HCT116 (cell line): Measurements from ENCODE around the gene SCARB1. TPM values are rescaled to one million over a fixed set of nuclear protein-coding genes. Genes with fewer than 3 reads are reported as not detected.

Source experiments
- ATAC-seq: fragments of 200-7000 bp; cut with Tn5 transposase; 2 replicates; pipeline ENCODE4 v1.9.1; 2020; ENCODE audit warnings: mild to moderate bottlenecking, moderate library complexity
- BruUV-seq: library from RNA; stranded (reverse); fragments of 400-500 nt; replicated peaks from 2 replicates; lab custom pipeline; 2021; lab: Mats Ljungman, UMichigan
- CTCF ChIA-PET: fragments of 300-600 bp; sonication (Branson Sonifier 250); formaldehyde crosslinking; loops from one replicate; lab custom pipeline; 2021; ENCODE audit warnings: antibody characterized with exemption; lab: Charles Lee
- POLR2A ChIA-PET: fragments of 300-600, 350-600 bp; sonication (Branson Sonifier 250); formaldehyde crosslinking; loops from one replicate; lab custom pipeline; 2021; ENCODE audit warnings: antibody characterized with exemption; lab: Charles Lee
- RAD21 ChIA-PET, 2 experiments: fragments of 300-600 bp; sonication (Branson Sonifier 250); formaldehyde crosslinking; loops; one replicate each; lab custom pipeline; 2023; ENCODE audit warnings: low total read pairs in 2 of 2; ENCODE audit not compliant: uncharacterized antibody in 2 of 2, unreplicated experiment in 2 of 2, low non-redundant PET in 1 of 2; lab: Charles Lee
- DNase-seq: peaks from one replicate; pipeline ENCODE4 v3.0.0-alpha.2; 2010; ENCODE audit warnings: low read depth, low spot score
- H2AFZ ChIP-seq: fragments of 200-600 bp; shearing (Covaris generic), sonication (generic); 2 replicates; pipeline ENCODE4 v1.6.1; 2017; ENCODE audit warnings: low read depth, mixed run types, mixed read lengths, antibody characterized with exemption, low read length; ENCODE audit not compliant: poor library complexity, severe bottlenecking
- H3K27ac ChIP-seq: 2 replicates; pipeline ENCODE4 v1.5.1; 2012; ENCODE audit warnings: low read depth, low read length
- H3K27me3 ChIP-seq: fragments of 200-600 bp; sonication (generic); 2 replicates; pipeline ENCODE4 v1.6.1; 2016; ENCODE audit warnings: mixed run types, low read length, mixed read lengths; ENCODE audit not compliant: insufficient read depth
- H3K36me3 ChIP-seq, 2 experiments: fragments of 200-500 bp in 1 of 2; fragments of 200-600 bp in 1 of 2; sonication (Bioruptor generic) in 1 of 2; sonication (generic) in 1 of 2; 2 replicates each; pipeline versions ENCODE4 v1.5.1 to v1.6.1; 2014 to 2016; ENCODE audit warnings: low read length in 2 of 2, inconsistent platforms in 1 of 2, mixed read lengths in 1 of 2, mixed run types in 1 of 2; ENCODE audit not compliant: insufficient read depth in 2 of 2, control insufficient read depth in 1 of 2
- H3K4me1 ChIP-seq, 2 experiments: fragments of 200-600 bp in 1 of 2; sonication (generic) in 1 of 2; 2 replicates each; pipeline versions ENCODE4 v1.5.1 to v1.6.1; 2012 to 2017; ENCODE audit warnings: low read length in 2 of 2, inconsistent platforms in 1 of 2, mild to moderate bottlenecking in 1 of 2, mixed read lengths in 1 of 2, mixed run types in 1 of 2, moderate library complexity in 1 of 2; ENCODE audit not compliant: insufficient read depth in 2 of 2, control insufficient read depth in 1 of 2
- H3K4me2 ChIP-seq: fragments of 200-600 bp; sonication (generic); 2 replicates; pipeline ENCODE4 v1.6.1; 2017; ENCODE audit warnings: mixed run types, low read length, mixed read lengths
- H3K4me3 ChIP-seq, 2 experiments: fragments of 200-600 bp in 1 of 2; sonication (generic) in 1 of 2; replicated peaks in 1 of 2; 2 replicates each; pipeline ENCODE4 v1.5.1; 2011 to 2016; ENCODE audit warnings: low read length in 2 of 2, control low read depth in 1 of 2, low read depth in 1 of 2, mild to moderate bottlenecking in 1 of 2, mixed read lengths in 1 of 2, mixed run types in 1 of 2
- H3K79me2 ChIP-seq: fragments of 200-600 bp; sonication (generic); 2 replicates; pipeline ENCODE4 v1.6.1; 2017; ENCODE audit warnings: mild to moderate bottlenecking, mixed run types, low read length, moderate library complexity, mixed read lengths; ENCODE audit not compliant: insufficient read depth
- H3K9ac ChIP-seq: fragments of 200-600 bp; sonication (generic); 2 replicates; pipeline ENCODE4 v1.6.1; 2016; ENCODE audit warnings: low read length, mixed read lengths
- H3K9me2 ChIP-seq: fragments of 200-600 bp; sonication (generic), shearing (Covaris generic); 2 replicates; pipeline ENCODE4 v1.6.1; 2017; ENCODE audit warnings: mixed run types, mild to moderate bottlenecking, moderate library complexity; ENCODE audit not compliant: insufficient read depth
- H3K9me3 ChIP-seq, 2 experiments: fragments of 200-500 bp in 1 of 2; fragments of 200-600 bp in 1 of 2; sonication (Bioruptor generic) in 1 of 2; sonication (generic) in 1 of 2; 2 replicates each; pipeline ENCODE4 v1.6.1; 2014 to 2017; ENCODE audit warnings: low read length in 2 of 2, mixed read lengths in 2 of 2, inconsistent platforms in 1 of 2, low read depth in 1 of 2, mild to moderate bottlenecking in 1 of 2, mixed run types in 1 of 2, moderate library complexity in 1 of 2; ENCODE audit not compliant: control insufficient read depth in 1 of 2, insufficient read depth in 1 of 2
- H4K20me1 ChIP-seq: fragments of 200-600 bp; sonication (generic), shearing (Covaris generic); 2 replicates; pipeline ENCODE4 v1.6.1; 2017; ENCODE audit warnings: mixed run types, mild to moderate bottlenecking, moderate library complexity; ENCODE audit not compliant: insufficient read depth
- CEBPB ChIP-seq: IDR thresholded peaks from 2 replicates; pipeline ENCODE4 v1.6.1; 2012; ENCODE audit warnings: low read depth
- CTCF ChIP-seq, 3 experiments: fragments of 200-600 bp in 1 of 3; sonication (generic) in 1 of 3; IDR thresholded peaks in 2 of 3; conservative IDR thresholded peaks in 1 of 3; 2 replicates each; pipeline ENCODE4 v1.5.1; 2012 to 2017; ENCODE audit warnings: low read depth in 2 of 3, low read length in 2 of 3, antibody characterized with exemption in 1 of 3, borderline replicate concordance in 1 of 3, control low read depth in 1 of 3, mild to moderate bottlenecking in 1 of 3, mixed read lengths in 1 of 3, mixed run types in 1 of 3, moderate library complexity in 1 of 3; ENCODE audit not compliant: insufficient read depth in 1 of 3
- EGR1 ChIP-seq: IDR thresholded peaks from 2 replicates; pipeline ENCODE4 v1.6.1; 2012; ENCODE audit warnings: low read depth
- ELF1 ChIP-seq: IDR thresholded peaks from 2 replicates; pipeline ENCODE4 v1.6.1; 2012; ENCODE audit warnings: low read depth, borderline replicate concordance
- EZH2 ChIP-seq: fragments of 200-600 bp; sonication (generic); IDR thresholded peaks from 2 replicates; pipeline ENCODE4 v1.6.1; 2017; ENCODE audit warnings: antibody characterized with exemption, mixed run types
- FOSL1 ChIP-seq: IDR thresholded peaks from 2 replicates; pipeline ENCODE4 v1.6.1; 2012; ENCODE audit warnings: low read depth
- POLR2A ChIP-seq: IDR thresholded peaks from 2 replicates; pipeline ENCODE4 v1.7.0; 2011; ENCODE audit warnings: borderline replicate concordance; ENCODE audit not compliant: insufficient read depth, insufficient read length; ENCODE audit errors: extremely low read depth
- POLR2AphosphoS5 ChIP-seq: IDR thresholded peaks from 2 replicates; pipeline ENCODE4 v1.6.1; 2011; ENCODE audit warnings: mild to moderate bottlenecking, low read depth, low read length, moderate library complexity
- RAD21 ChIP-seq: IDR thresholded peaks from 2 replicates; pipeline ENCODE4 v1.6.1; 2012; ENCODE audit warnings: low read depth, mild to moderate bottlenecking
- SP1 ChIP-seq: IDR thresholded peaks from 2 replicates; pipeline ENCODE4 v1.6.1; 2012; ENCODE audit warnings: low read depth
- SRF ChIP-seq: IDR thresholded peaks from 2 replicates; pipeline ENCODE4 v1.6.1; 2012; ENCODE audit warnings: low read depth
- TCF7L2 ChIP-seq: IDR thresholded peaks from 2 replicates; pipeline ENCODE4 v1.7.0; 2011; ENCODE audit warnings: borderline replicate concordance, inconsistent platforms; ENCODE audit not compliant: insufficient read depth, insufficient read length; ENCODE audit errors: extremely low read depth
- YY1 ChIP-seq: IDR thresholded peaks from 2 replicates; pipeline ENCODE4 v1.6.1; 2011; ENCODE audit warnings: low read length, low read depth, moderate library complexity, mild to moderate bottlenecking; ENCODE audit not compliant: insufficient replicate concordance; ENCODE audit errors: extremely low read depth
- ZFX ChIP-seq: fragments of 450-650 bp; IDR thresholded peaks from 2 replicates; pipeline ENCODE4 v1.6.1; 2017
- intact Hi-C: fragments of 100-400 bp; cut with micrococcal nuclease; formaldehyde crosslinking; loops from 2 replicates; pipeline ENCODE4 v1.10.0; 2022
- total RNA-seq: library from RNA; stranded (reverse); gene quantifications from one replicate; pipeline ENCODE4 v1.2.1, GENCODE V29; 2021; ENCODE audit not compliant: unreplicated experiment

The SCARB1 gene
- total RNA-seq, 1 experiment from 2014 or later: 95.5 TPM

- POLR2A ChIA-PET: interaction anchor here (1.3 kb wide), 1 partner anchor 9 kb away, joined by 3 read pairs; the partner anchor contains the start of gene SCARB1
- no peaks in the 10 kb centered on the region for H3K9me2 ChIP-seq
- TF ChIP-seq YY1 (no peak), CTCF (IDR thresholded peaks at IDR 0.05 in 2 of 3, conservative IDR thresholded peaks at IDR 0.05 in 1 of 3; ENCODE audit: borderline replicate concordance in 1 of 3, insufficient read depth in 1 of 3, low read depth in 2 of 3, low read length in 2 of 3) (peak in 1 of 3 experiments; percentile 2; a peak in 1 of 6 replicates)
- no peaks in the 10 kb centered on the region for H4K20me1 ChIP-seq
- no peaks in the 10 kb centered on the region; a peak in 1 of 4 replicates for H3K4me1 ChIP-seq
- CTCF ChIA-PET: no interaction called here
- RAD21 ChIA-PET: no interaction called here
- intact Hi-C loops: no loop called here
- H3K4me3 ChIP-seq: no peak overlapping the region
- peaks cover 5 to 8% of the 10 kb centered on the region in 2 experiments; a peak in 3 of 4 replicates for H3K36me3 ChIP-seq
- BruUV-seq: no TSS peak
- H3K27me3 ChIP-seq: no peaks in the 10 kb centered on the region
- no peaks in the 10 kb centered on the region for H3K9me3 ChIP-seq
- H3K79me2 ChIP-seq: peaks cover 84% of the 10 kb centered on the region
- no peak overlapping the region for H2AFZ ChIP-seq
- no peak for DNase-seq
- 0 out of 2 replicates have a peak, but pooled peaks have one; percentile 21 for ATAC-seq
- H3K4me2 ChIP-seq: no peak overlapping the region
- no peak overlapping the region for H3K27ac ChIP-seq
- H3K9ac ChIP-seq: no peak overlapping the region
Measured at GRCh38 chr12:124854637-124855184, 9.0 kb downstream of the SCARB1 start.

GRCh38 chr12:124853781-124854636 is 9.7 kb downstream of the SCARB1 start:
- intact Hi-C loops: no loop called here
- no TSS peak for BruUV-seq
- no peak for TF ChIP-seq EGR1
- TF ChIP-seq ZFX: no peak
- no peak for TF ChIP-seq SP1
- TF ChIP-seq EZH2: no peak
- TF ChIP-seq CTCF (IDR thresholded peaks at IDR 0.05 in 2 of 3, conservative IDR thresholded peaks at IDR 0.05 in 1 of 3; ENCODE audit: borderline replicate concordance in 1 of 3, insufficient read depth in 1 of 3, low read depth in 2 of 3, low read length in 2 of 3): no peak
- TF ChIP-seq CEBPB: no peak
- TF ChIP-seq FOSL1: no peak
- TF ChIP-seq SRF: no peak
- no peak for TF ChIP-seq POLR2AphosphoS5
- no peak for TF ChIP-seq POLR2A
- no peak for TF ChIP-seq ELF1
- no peak for TF ChIP-seq TCF7L2
- TF ChIP-seq RAD21: no peak

More at GRCh38 chr12:124853781-124854636, 9.7 kb downstream of the SCARB1 start:
- Histone ChIP-seq H4K20me1 (no peaks in the 10 kb centered on the region), H3K79me2 (peaks cover 82% of the 10 kb centered on the region), H3K4me3 (no peak overlapping the region), H3K9ac (no peak overlapping the region), H2AFZ (no peak overlapping the region), H3K4me1 (no peaks in the 10 kb centered on the region; a peak in 1 of 4 replicates), H3K9me2 (no peaks in the 10 kb centered on the region), H3K4me2 (no peak overlapping the region), H3K9me3 (no peaks in the 10 kb centered on the region), H3K36me3 (peaks cover 4 to 5% of the 10 kb centered on the region in 2 experiments; a peak in 2 of 4 replicates), H3K27me3 (no peaks in the 10 kb centered on the region), H3K27ac (no peak overlapping the region)
- DNase-seq (no peak), ATAC-seq (no peak)
- POLR2A ChIA-PET: interaction anchor here (1.3 kb wide), 1 partner anchor 10 kb away, joined by 3 read pairs; the partner anchor contains the start of gene SCARB1
- RAD21 ChIA-PET: no interaction called here
- CTCF ChIA-PET: no interaction called here
